AG10803 (cell line): ENCODE data around the gene NSG1.
"Not testable (repeated sequence)": the region's sequence is repeated elsewhere in the genome, so short reads cannot be mapped to it uniquely, and the experiment has no call there.

Experiments
- DNase-seq: peaks from one replicate; pipeline ENCODE4 v3.0.0; 2010; ENCODE audit warnings: low read depth
- H3K4me3 ChIP-seq: 2 replicates; pipeline ENCODE4 v1.5.1; 2011; ENCODE audit warnings: mild to moderate bottlenecking, low read length, control low read depth
- CTCF ChIP-seq: conservative IDR thresholded peaks from 2 replicates; pipeline ENCODE4 v1.5.1; 2011; ENCODE audit warnings: mild to moderate bottlenecking, low read length, control low read depth, inconsistent platforms

NSG1 gene

GRCh38 chr4:4462970-4463369 lies 76.1 kb downstream of the NSG1 start:
- H3K4me3 ChIP-seq: no peak overlapping the region
- no peak for DNase-seq
- TF ChIP-seq CTCF: no peak

- not testable (repeated sequence) for DNase-seq, H3K4me3 ChIP-seq
Observed at GRCh38 chr4:4465238-4465637, 78.3 kb downstream of the NSG1 start.
